Erythroblast (primary cell): ENCODE results near the gene DIP2C.

Source experiments
- GATA1 ChIP-seq: IDR thresholded peaks from 2 replicates; pipeline ENCODE4 v1.6.1; 2011; ENCODE audit warnings: low read depth, mild to moderate bottlenecking, control low read depth, low read length, moderate library complexity
- POLR2A ChIP-seq: IDR thresholded peaks from 2 replicates; pipeline ENCODE4 v1.6.1; 2011; ENCODE audit warnings: mild to moderate bottlenecking, low read length

- TF ChIP-seq POLR2A, result no peak
- no peak for TF ChIP-seq GATA1
These were observed 40.0 kb downstream of the DIP2C start for GRCh38 chr10:649445-649797.
